Neural crest cell (in vitro differentiated cells): ENCODE data around the gene MAPK13. TPM values are rescaled to one million over a fixed set of nuclear protein-coding genes. Genes with fewer than 3 reads are reported as not detected.
A peak's percentile ranks its signal among the peaks of the same experiment; 100 is the strongest.

Source experiments
- DNase-seq: peaks from one replicate; pipeline ENCODE4 v3.0.0; 2021; ENCODE audit warnings: low read depth, mixed read lengths, low spot score
- H3K27ac Mint-ChIP-seq: one replicate; pipeline ENCODE4 v1.8.0; 2021; ENCODE audit warnings: mild to moderate bottlenecking, mixed read lengths; ENCODE audit not compliant: unreplicated experiment
- H3K27me3 Mint-ChIP-seq: 2 replicates; pipeline ENCODE4 v1.8.0; 2021; ENCODE audit warnings: low read depth, mild to moderate bottlenecking, mixed read lengths
- H3K36me3 Mint-ChIP-seq: 2 replicates; pipeline ENCODE4 v1.8.0; 2021; ENCODE audit warnings: low read depth, mild to moderate bottlenecking, mixed read lengths
- H3K4me1 Mint-ChIP-seq: 2 replicates; pipeline ENCODE4 v1.8.0; 2021; ENCODE audit warnings: mixed read lengths
- H3K4me3 Mint-ChIP-seq: one replicate; pipeline ENCODE4 v1.8.0; 2021; ENCODE audit warnings: mild to moderate bottlenecking, mixed read lengths
- H3K9me3 Mint-ChIP-seq: 2 replicates; pipeline ENCODE4 v1.8.0; 2021; ENCODE audit warnings: mixed read lengths
- CTCF ChIP-seq: fragments of 200-600 bp; sonication (generic); conservative IDR thresholded peaks from 2 replicates; pipeline ENCODE4 v1.5.0; 2021; ENCODE audit warnings: antibody characterized with exemption, mild to moderate bottlenecking
- total RNA-seq: library from RNA; stranded (reverse); gene quantifications from 2 replicates; pipeline ENCODE4 v1.2.1, GENCODE V29; 2021

Gene MAPK13
- total RNA-seq, 1 donor from 2014 or later: 2.0 TPM

- no peaks in the 10 kb centered on the region for H3K36me3 Mint-ChIP-seq
- peak overlapping the region; percentile 78 for H3K27ac Mint-ChIP-seq
- H3K27me3 Mint-ChIP-seq: no peaks in the 10 kb centered on the region
- TF ChIP-seq CTCF: no peak
- H3K4me1 Mint-ChIP-seq: no peaks in the 10 kb centered on the region
- no peaks in the 10 kb centered on the region for H3K9me3 Mint-ChIP-seq
- no peak overlapping the region for H3K4me3 Mint-ChIP-seq
- no peak for DNase-seq
Observed at GRCh38 chr6:36139991-36140710, 9.8 kb downstream of the MAPK13 start.

DNA sequence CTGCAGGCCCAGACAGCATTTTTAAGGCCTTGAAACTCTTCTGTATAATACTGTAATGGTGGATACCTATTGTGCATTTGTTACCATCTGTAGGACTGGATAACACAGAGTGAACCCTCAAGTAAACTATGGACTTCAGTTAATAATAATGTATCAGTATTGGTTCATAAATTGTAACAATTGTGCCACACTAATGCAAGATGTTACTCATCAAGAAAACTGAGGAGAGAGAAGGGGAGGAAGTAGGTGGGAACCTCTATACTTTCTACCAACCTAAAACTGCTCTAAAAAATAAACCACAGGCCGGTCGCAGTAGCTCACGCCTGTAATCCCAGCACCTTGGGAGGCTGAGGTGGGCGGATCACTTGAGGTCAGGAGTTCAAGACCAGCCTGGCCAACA is 10.8 kb downstream of the MAPK13 start:
- H3K4me1 Mint-ChIP-seq: no peaks in the 10 kb centered on the region
- no peak overlapping the region for H3K4me3 Mint-ChIP-seq
- DNase-seq: no peak
- no peak for TF ChIP-seq CTCF
- H3K27me3 Mint-ChIP-seq: no peaks in the 10 kb centered on the region
- H3K27ac Mint-ChIP-seq: no peak overlapping the region
- no peaks in the 10 kb centered on the region for H3K36me3 Mint-ChIP-seq
- H3K9me3 Mint-ChIP-seq: no peaks in the 10 kb centered on the region

DNA sequence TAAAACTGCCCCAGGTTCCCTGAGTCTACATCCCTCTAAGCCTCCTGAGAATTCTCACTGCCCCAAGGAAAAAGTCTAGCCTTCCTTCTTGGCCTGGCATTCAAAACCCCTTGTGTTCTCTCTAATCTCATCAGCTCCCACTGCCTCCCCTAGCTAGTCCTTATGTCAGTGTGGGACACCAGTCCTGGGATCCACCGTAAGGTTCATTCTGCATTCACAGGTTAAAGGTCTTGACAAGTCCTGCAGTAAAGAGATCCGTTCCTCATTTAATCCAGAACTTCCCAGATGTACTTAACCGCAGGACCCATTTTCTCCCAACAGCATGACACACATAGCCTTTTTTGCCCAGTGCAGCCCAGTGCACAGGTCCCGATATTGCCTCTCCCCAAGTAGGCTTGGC is 11.6 kb downstream of the MAPK13 start:
- DNase-seq: no peak
- no peak overlapping the region for H3K27ac Mint-ChIP-seq
- no peaks in the 10 kb centered on the region for H3K9me3 Mint-ChIP-seq
- no peaks in the 10 kb centered on the region for H3K4me1 Mint-ChIP-seq
- TF ChIP-seq CTCF: no peak
- H3K36me3 Mint-ChIP-seq: no peaks in the 10 kb centered on the region
- no peak overlapping the region for H3K4me3 Mint-ChIP-seq
- no peaks in the 10 kb centered on the region for H3K27me3 Mint-ChIP-seq

- Mint-ChIP-seq H3K27ac (peak overlapping the region; percentile 67), H3K4me3 (no peak overlapping the region), H3K4me1 (no peaks in the 10 kb centered on the region), H3K27me3 (no peaks in the 10 kb centered on the region), H3K9me3 (peaks cover under 1% of the 10 kb centered on the region), H3K36me3 (no peaks in the 10 kb centered on the region)
- DNase-seq: no peak
- no peak for TF ChIP-seq CTCF
Observed at GRCh38 chr6:36142971-36143838, 12.9 kb downstream of the MAPK13 start.

DNA sequence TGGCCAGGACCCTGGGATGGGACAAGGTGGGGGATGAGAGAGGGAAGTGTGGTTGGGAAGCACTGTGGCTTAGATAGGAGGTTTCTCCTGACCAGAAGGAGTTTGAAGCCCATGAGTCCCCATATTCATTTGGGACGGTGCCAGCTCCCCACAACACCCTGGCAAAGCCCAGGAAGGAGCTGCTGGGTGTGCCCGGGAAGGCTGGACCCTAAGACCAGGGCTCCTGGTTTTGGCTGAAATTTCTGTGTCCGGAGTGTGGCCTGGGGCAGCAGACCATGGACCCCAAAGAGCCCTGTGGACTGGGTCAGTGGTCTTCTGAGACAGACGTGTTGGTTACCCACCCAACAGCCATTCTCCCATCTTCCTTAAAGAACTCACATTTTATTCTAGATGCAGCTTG is 15.2 kb downstream of the MAPK13 start:
- Mint-ChIP-seq H3K4me1 (no peaks in the 10 kb centered on the region), H3K27me3 (no peaks in the 10 kb centered on the region), H3K36me3 (no peaks in the 10 kb centered on the region), H3K9me3 (peaks cover 3% of the 10 kb centered on the region), H3K27ac (no peak overlapping the region), H3K4me3 (no peak overlapping the region)
- no peak for TF ChIP-seq CTCF
- no peak for DNase-seq
